Kidney (tissue), 14 donors: ENCODE measurements around the gene SPATA2L. TPM values are rescaled to one million over a fixed set of nuclear protein-coding genes. Genes with fewer than 3 reads are reported as not detected.
"Not testable (repeated sequence)": the region's sequence is repeated elsewhere in the genome, so short reads cannot be mapped to it uniquely, and the experiment has no call there.

Experiments used
- DNase-seq, 5 donors: peaks; one replicate each; pipeline ENCODE4 v3.0.0-alpha.2; 2013 to 2020
- FAIRE-seq: peaks from 2 replicates; lab custom pipeline; 2012; peaks lifted over from hg19 to GRCh38; lab: Jason Lieb, UNC
- H3K27ac ChIP-seq, 2 donors: one replicate each; pipeline ENCODE4 v1.7.0; 2013; ENCODE audit warnings: low read depth in 2 of 2, low read length in 2 of 2, inconsistent platforms in 1 of 2
- H3K27me3 ChIP-seq: one replicate; pipeline ENCODE4 v1.7.1; 2013; ENCODE audit warnings: low read length, inconsistent platforms; ENCODE audit not compliant: control insufficient read depth, insufficient read depth
- H3K36me3 ChIP-seq, 3 donors: one replicate each; pipeline versions ENCODE4 v1.7.0 to v1.7.1; 2013; ENCODE audit warnings: low read length in 3 of 3, control low read depth in 1 of 3, inconsistent platforms in 1 of 3; ENCODE audit not compliant: insufficient read depth in 3 of 3, control insufficient read depth in 2 of 3
- H3K4me1 ChIP-seq, 3 donors: one replicate each; pipeline versions ENCODE4 v1.7.0 to v1.7.1; 2013; ENCODE audit warnings: low read length in 3 of 3, inconsistent platforms in 1 of 3, low read depth in 1 of 3; ENCODE audit not compliant: control insufficient read depth in 2 of 3, insufficient read depth in 2 of 3
- H3K4me3 ChIP-seq, 3 donors: one replicate each; pipeline versions ENCODE4 v1.7.0 to v1.8.1; 2013; ENCODE audit warnings: low read length in 3 of 3, control low read depth in 1 of 3, inconsistent platforms in 1 of 3
- H3K9ac ChIP-seq, 3 donors: one replicate each; pipeline versions ENCODE4 v1.7.0 to v1.7.1; 2013; ENCODE audit warnings: low read length in 3 of 3, control low read depth in 1 of 3, inconsistent platforms in 1 of 3
- H3K9me3 ChIP-seq, 3 donors: one replicate each; pipeline versions ENCODE4 v1.7.0 to v1.7.1; 2013; ENCODE audit warnings: low read length in 3 of 3, control low read depth in 1 of 3, inconsistent platforms in 1 of 3; ENCODE audit not compliant: control insufficient read depth in 2 of 3, insufficient read depth in 1 of 3
- CTCF ChIP-seq: IDR thresholded peaks from 3 replicates; pipeline ENCODE4 v1.5.1; 2012; ENCODE audit warnings: mild to moderate bottlenecking, moderate library complexity, borderline replicate concordance; ENCODE audit not compliant: insufficient read depth; ENCODE audit errors: extremely low read depth
- intact Hi-C: fragments of 100-400 bp; cut with DNase I; formaldehyde crosslinking; loops from one replicate; pipeline ENCODE4 v1.11.1; 2022
- polyA plus RNA-seq: library from polyadenylated mRNA; stranded (reverse); fragments of 350-450 nt; fragmentation: Illumina TruSeq; extraction: RNeasy Lipid Tissue Mini Kit (QIAGEN cat#74804); gene quantifications from one replicate; pipeline ENCODE4 v1.2.3, GENCODE V29; 2014; ENCODE audit warnings: low read depth, low replicate concordance; ENCODE audit not compliant: insufficient read depth
- total RNA-seq: library from RNA; stranded (reverse); fragmentation: NEBNext Ultra II Directional; extraction: Animal tissue kit (Norgen Biotek cat#: 25700); gene quantifications from one replicate; pipeline ENCODE4 v1.2.1, GENCODE V29; 2021
- donor health status: control.
- donor health status: control.
- donor health status: control.
- donor health status: control.
- donor health status: control.
- donor health status: DM: yes; HTN: yes; CAD: no.
- donor health status: Normal renal cell carcinoma (clear cell type).

The SPATA2L gene
- total and polyA plus RNA-seq, 2 donors from 2014 or later = 12.6 to 15.1 TPM

GRCh38 chr16:89691986-89692569, 9.4 kb downstream of the SPATA2L start:
- H3K27me3 ChIP-seq = no peaks in the 10 kb centered on the region
- H3K36me3 ChIP-seq = peaks cover 3 to 40% (median 23%) of the 10 kb centered on the region in 3 donors
- no peak for FAIRE-seq
- H3K4me3 ChIP-seq = no peak overlapping the region
- TF ChIP-seq CTCF = no peak
- peaks cover 0 to 12% (median 5%) of the 10 kb centered on the region in 3 donors for H3K4me1 ChIP-seq
- H3K9me3 ChIP-seq = no peaks in the 10 kb centered on the region
- peak in 1 of 5 donors; percentile 37 for DNase-seq
- H3K27ac ChIP-seq = no peak overlapping the region
- intact Hi-C loops = no loop called here
- H3K9ac ChIP-seq = no peak overlapping the region

- FAIRE-seq = no peak
- peaks cover 3 to 40% (median 23%) of the 10 kb centered on the region in 3 donors for H3K36me3 ChIP-seq
These were observed 10.1 kb downstream of the SPATA2L start for GRCh38 chr16:89691231-89691985.

GRCh38 chr16:89690392-89690901, 11.1 kb downstream of the SPATA2L start:
- Histone ChIP-seq H3K27ac (no peak overlapping the region), H3K4me3 (no peak overlapping the region), H3K9me3 (no peaks in the 10 kb centered on the region), H3K9ac (no peak overlapping the region), H3K36me3 (peaks cover 3 to 40% (median 23%) of the 10 kb centered on the region in 3 donors), H3K27me3 (no peaks in the 10 kb centered on the region), H3K4me1 (peaks cover 0 to 12% (median 5%) of the 10 kb centered on the region in 3 donors)
- FAIRE-seq (no peak), DNase-seq (peak in 1 of 5 donors; percentile 56)
- TF ChIP-seq CTCF = no peak
- intact Hi-C loops = no loop called here

More at GRCh38 chr16:89691231-89691985, 10.1 kb downstream of the SPATA2L start:
- no peaks in the 10 kb centered on the region for H3K27me3 ChIP-seq
- DNase-seq = peak in 1 of 5 donors; percentile 59
- H3K27ac ChIP-seq = no peak overlapping the region
- H3K9me3 ChIP-seq = no peaks in the 10 kb centered on the region
- no peak overlapping the region for H3K9ac ChIP-seq
- no peak for TF ChIP-seq CTCF
- intact Hi-C loops = no loop called here
- H3K4me3 ChIP-seq = no peak overlapping the region
- peaks cover 0 to 12% (median 5%) of the 10 kb centered on the region in 3 donors for H3K4me1 ChIP-seq

GRCh38 chr16:89689621-89690020, 11.9 kb downstream of the SPATA2L start:
- H3K9ac ChIP-seq, FAIRE-seq, H3K4me3 ChIP-seq, H3K27ac ChIP-seq, H3K9me3 ChIP-seq, H3K27me3 ChIP-seq, intact Hi-C loops, DNase-seq: not testable (repeated sequence)
- H3K4me1 ChIP-seq = peaks cover 0 to 12% (median 5%) of the 10 kb centered on the region in 3 donors
- peaks cover 3 to 40% (median 23%) of the 10 kb centered on the region in 3 donors for H3K36me3 ChIP-seq
